Activated CD4-positive, alpha-beta T cell treated with anti-CD3 and anti-CD28 coated beads for 4 hours (primary cell): Measurements from ENCODE around the gene ATOH7.
"Not testable (repeated sequence)": the region's sequence is repeated elsewhere in the genome, so short reads cannot be mapped to it uniquely, and the experiment has no call there.

Experiments
- DNase-seq, 2 donors: peaks; one replicate each; pipeline ENCODE4 v3.0.0-alpha.2; 2020

Gene ATOH7

DNA sequence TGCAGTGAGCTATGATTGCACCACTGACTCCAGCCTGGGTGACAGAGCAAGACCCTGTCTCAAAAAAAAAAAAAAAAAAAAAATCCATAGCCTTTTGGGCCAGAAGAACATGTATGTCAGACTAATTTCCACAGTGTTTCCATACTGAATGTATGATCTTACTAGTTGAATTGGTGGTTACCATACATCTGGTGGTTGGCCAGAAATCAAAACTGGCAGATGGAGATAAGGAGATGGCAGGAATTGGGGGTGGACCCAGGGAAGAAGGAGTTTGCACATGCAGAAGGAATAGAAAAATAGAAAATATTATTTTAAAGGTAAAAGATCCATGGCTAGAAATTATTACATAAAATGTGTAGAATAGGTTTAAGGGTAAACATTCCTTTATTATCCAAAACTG is 3.7 kb upstream of the ATOH7 start:
- DNase-seq: no peak

DNA sequence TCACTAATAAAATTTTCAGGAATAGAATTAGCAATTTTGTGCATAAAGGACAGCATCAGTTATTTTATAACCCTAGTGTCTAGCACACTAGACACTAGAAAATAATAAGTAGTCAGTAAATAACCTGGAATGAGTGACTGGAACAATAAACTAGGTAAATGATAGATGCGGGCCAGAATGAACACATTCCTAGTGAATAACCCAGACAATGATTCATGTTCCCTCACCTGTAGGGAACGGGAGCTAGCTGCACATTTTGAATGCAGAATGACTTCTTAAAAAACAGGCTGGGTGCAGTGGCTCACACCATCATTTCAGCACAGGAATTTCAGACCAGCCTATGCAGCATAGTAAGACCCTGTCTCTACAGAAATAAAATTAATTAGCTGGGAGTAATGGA is 3.2 kb upstream of the ATOH7 start:
- DNase-seq: no peak

DNA sequence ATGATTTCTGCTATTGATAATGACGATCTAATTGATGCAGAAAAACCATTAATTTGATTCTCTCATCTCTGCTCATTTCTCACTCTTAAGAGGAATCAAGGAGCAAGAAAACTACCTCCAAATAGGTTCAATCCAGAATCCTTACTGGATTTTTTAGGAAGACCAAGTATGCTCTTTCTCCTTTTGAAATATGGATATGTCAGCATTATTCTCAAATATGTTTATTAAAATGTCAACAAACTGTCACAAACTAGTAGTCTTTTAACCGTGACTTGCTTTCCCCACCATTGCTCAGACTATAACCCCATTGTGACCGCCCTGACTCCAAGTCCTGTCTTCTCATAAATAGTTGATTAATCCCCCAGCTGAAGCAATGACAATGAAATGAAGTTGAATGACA is 1.1 kb upstream of the ATOH7 start:
- DNase-seq: no peak

DNA sequence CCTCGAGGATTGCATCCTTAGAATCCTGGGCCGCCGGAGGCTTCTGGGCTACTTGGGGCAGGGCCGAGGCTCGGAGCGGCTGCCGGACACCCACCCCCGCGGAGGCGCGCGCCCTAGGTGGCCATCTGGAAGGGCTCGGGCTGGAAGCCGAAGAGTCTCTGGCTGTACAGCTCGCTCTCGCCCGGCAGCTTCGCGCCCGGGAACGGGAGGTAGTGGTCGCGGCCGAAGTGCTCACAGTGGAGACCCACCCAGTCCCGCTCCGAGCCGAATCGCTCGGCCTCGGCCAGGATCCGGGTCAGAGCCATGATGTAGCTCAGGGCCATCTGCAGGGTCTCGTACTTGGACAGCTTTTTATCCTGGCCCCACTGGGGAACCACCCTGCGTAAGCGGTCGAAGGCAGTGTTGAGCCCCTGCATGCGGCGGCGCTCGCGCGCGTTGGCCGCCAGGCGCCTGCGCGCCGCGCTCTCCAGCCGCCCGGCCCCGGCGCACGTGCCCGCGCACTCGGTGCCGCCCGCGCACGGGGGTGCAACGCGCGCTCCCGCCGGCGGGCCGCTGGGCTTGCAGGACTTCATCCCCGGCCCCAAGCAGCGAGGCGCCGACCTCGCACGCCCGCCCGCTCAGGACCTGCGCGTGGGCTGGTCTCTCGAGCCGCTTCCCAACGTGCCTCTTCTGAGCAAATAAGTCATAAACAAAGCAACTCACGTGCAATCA is 652 bp downstream of the ATOH7 start:
- no peak for DNase-seq

DNA sequence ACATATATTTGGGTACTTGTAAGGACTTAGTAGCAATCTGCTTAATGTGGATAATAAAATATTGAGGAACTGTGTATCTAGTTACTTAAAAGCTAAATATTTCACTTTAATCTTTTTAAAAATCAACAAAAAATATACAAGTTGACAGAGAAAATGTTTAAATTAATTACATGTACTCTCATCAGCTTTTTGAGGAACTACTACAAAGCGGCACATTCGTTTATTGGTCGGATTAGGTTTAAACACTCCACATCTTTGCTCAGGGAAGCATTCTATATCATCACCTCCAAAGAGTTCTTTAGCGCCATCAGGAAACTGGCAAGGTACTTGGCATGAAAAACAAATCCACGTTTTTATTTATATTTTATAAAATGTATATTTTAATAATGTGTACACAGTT is 1.6 kb downstream of the ATOH7 start:
- DNase-seq: no peak

DNA sequence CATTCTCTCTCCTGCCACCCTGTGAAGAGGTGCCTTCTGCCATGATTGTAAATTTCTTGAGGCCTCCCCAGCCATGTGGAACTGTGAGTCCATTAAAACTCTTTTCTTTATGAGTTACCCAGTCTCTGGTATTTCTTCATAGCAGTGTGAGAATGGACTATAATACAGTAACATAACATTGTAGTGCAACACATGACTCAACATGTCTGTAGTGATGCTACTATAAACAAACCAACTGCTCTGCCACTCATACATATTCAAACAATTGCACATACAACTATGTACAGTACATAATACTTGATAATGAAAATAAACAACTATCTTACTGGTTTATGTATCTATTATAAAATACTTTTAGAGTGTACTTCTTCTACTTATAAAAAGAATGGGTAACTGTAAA is 7.1 kb downstream of the ATOH7 start:
- DNase-seq: no peak

DNA sequence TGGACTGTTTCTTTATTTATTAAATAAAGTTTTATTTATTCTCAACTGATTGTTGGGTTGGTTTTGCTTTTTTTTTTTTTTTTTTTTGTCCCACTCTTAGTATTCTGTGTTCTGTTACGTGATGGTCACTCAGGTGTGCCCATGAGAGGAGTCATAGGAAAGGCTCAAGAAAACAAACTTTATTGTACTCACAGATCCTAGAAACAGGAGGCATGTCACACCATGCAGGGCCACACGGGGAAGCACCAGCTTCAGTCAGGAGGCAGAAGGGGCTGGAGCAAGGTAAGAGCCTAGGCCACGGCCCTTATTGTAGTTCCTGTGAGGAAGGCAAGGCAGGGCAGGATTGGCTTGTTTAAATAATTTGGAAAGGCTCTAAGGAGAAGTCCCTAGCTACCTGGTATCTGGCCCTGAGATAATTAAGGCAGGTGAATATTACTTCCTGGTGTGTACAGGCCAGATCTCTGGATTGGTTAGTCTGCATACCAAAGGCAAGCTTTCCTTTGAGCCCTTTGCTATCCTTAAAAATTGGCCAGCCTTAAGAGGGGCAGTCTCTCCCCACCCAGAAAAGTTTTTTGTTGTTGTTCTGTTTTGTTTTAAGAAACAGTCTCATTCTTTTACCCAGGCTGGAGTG is 8.3 kb downstream of the ATOH7 start:
- DNase-seq: no peak

DNA sequence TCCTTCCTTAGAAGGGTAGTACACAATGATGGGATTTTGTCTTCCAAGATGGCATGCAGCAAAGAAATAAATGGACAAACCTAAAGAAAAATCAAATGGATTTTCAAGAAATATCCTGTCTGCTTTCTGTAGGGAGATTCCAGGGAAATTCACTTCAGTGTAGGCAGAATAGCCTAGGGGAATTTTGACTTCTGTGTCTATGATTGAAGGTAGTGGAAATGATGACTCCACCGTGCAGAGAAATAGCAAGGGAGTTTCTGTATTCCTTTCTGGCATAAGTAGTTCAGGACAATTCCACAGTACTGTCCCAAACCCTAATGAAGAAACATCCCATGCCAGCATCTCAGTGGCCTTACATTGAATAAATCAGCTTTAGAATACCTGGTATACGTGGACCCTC is 9.5 kb downstream of the ATOH7 start:
- no peak for DNase-seq

DNA sequence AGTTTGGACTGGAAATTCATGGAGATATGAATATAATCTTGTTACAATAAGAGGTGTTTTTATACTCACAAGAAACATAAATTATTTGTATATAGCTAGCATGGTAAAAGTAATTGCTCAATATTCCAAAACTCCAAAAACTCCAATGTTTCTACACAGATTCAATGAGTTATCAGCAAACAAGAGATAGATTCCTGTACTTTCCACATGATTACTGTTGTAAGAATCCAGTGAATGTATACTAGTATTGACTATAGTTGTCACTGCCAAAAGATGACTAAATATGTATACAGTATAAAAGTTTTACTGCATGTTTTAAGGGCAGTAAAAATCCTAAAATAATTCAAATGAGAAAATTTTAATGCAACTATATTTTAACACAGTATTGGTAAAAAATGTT is 10.7 kb downstream of the ATOH7 start:
- DNase-seq: no peak

DNA sequence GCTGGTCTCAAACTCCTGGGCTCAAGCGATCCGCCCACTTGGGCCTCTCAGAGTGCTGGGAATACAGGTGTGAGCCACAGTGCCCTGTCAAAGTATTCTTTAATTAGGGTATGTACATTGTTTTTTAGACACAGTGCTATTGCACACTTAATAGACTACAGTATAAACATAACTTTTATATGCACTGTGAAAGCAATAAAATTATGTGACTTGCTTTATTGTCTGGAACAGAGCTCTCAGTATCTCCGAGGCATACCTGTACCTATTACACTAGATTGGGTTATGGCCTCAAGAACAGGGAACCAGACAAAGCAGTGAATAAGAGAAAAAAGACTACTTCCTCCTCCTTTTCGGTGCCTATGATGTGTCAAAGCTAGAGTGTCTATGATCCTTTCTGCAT is 13.1 kb downstream of the ATOH7 start:
- DNase-seq: no peak

DNA sequence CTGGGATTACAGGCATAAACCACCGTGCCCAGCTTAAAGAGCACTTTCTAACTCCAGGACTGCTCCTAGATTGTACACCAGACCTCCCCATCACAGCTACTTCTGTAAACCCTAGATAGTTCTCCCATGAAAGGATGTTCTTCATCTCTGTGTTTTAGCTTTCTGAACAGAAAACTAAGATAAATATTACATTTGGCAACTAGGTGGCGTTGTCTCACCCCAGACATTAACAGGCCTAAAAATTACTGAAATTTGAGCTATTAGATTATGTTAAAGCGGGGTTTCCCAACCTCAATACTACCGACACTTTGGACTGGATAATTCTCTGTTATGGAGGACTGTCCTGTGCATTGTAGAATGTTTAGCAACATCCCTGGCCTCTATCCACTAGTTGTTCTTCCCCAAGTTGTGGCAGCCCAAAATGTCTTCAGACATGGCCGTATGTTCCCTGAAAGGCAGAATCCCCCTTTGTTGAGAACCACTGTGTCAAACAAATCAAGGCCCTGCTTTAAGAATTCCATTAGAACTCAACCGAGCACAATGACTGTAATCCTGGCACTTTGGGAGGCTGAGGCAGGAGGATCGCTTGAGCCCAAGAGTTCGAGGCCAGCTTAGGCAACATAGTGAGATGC is 19.1 kb downstream of the ATOH7 start:
- DNase-seq: no peak

DNA sequence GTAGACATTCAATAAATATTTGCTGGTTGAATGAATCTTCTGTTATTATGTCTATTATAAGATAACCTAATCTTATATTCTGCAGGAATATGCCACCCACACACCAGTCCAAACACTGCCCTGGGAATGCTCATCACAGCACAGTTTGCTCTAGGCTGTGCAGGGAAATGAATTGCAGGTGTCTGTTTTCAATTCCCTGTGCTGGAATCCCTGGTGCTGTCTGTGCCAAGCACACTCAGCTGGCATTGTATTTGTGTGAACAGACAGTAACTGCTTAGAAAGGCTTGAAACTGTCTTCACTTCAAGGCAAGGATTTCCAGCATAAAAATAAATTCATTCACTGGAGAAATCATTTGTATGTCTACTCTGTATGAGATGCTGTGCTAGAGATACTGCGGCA is 20.2 kb downstream of the ATOH7 start:
- no peak for DNase-seq

DNA sequence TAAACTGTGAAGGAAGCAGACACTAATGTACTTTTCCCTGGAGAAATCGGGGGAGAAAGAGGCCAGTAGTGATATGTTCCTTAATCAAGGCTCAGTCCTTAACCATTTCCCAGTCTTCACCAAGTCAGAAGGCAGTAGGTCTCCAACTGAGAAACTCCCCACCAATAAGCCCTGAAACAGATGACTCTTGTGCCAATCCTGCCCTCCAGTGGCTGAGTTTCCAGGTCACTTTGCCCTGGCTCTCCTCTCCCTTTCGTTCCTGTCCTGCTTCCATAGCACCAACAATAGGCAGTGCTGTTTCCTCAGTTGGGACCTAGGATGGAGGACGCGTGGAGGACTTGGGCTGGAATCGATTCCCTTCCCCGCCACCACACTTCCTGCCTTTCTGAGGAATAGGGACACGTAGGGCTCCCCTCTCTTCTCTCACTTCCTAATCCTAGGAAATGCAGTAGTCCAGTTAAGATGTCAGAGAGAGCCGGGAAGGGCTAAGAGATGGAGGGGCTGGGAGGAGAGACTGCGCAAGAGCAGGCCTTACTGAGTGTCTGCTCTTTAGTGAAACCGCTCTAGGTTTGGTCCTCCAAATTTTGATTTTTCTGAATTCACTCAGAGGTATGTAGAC is 23.4 kb downstream of the ATOH7 start:
- no peak for DNase-seq

DNA sequence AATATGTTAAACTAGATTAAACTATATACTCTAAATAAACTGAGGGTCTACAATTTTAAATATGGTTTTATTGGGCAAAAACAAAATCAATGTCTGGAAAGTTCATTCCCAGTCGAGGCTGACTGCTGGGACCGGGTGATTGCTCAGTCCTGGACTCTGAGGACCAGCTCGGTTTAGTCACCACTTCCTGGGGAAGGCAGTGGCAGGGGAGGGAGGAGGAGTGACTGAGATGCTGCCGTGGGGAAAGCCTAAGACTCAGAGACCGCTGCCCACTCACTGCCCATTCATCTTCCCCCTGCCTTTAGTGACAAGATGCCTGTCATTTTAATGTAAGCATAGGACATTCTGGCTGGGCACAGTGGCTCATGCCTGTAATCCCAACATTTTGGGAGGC is 29.0 kb downstream of the ATOH7 start:
- DNase-seq: no peak

DNA sequence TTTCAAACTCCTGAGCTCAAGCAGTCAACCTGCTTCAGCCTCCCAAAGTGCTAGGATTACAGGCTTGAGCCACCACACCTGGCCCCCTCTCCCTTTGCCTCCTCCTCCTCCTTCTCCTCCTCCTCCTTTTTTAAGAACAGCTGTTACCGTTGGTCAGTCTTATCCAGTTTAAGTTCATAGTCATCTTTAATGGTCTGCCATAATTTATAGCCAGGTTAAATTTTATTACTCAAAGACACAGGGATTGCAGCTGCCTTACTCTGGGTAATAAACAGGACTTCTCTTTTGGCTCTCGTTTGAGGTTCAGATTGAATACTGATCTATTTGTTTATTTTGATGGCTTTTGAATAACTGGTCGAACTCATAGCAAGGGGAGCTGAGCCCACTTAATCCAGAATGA is 35.2 kb downstream of the ATOH7 start:
- no peak for DNase-seq

DNA sequence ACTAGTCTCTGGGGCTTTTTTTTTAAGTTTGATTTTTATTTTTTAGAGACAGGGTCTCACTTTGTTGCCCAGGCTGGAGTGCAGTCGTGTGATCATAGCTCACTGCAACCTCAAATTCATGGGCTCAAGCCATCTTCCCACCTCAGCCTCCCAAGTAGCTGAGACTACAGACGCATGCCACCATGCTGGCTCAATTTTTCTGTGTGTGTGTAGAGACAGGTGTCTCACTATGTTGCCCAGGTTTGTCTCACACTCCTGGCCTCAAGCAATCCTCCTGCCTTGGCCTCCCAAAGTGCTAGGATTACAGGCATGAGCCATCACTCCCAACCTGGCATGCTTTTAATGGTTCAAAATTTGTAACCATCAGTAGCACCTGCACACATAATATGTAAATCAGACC is 36.1 kb downstream of the ATOH7 start:
- DNase-seq: not testable (repeated sequence)

DNA sequence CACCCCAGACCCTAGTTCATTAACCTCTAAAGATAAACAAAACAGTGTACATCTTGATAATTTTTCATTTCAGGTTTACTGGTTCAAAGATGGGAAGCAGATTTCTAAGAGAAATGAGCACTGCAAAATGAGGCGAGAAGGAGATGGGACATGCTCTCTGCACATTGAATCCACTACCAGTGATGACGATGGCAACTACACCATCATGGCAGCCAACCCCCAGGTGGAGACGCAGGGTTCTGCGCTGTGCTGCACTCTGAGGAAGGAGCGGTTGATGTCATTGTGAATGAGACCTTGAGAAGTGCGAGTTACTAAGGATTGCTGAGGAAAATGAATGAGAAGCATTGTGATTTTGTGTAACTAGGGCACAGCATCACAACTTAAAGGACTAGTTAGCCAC is 37.6 kb downstream of the ATOH7 start:
- DNase-seq: no peak

DNA sequence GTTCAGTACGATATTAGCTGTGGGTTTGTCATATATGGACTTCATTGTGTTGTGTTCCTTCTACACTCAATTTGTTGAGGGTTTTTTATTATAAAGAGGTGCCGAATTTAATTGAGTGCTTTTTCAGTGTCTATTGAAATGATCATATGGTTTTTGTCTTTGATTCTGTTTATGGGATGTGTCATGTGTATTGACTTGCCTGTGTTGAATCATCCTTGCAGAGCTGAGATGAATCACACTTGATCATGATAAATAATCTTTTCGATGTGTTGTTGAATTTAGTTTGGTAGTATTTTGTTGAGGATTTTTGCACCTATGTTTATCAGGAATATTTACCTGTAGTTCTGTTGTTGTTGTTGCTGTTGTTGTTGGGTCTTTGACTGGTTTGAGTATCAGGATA is 39.8 kb downstream of the ATOH7 start:
- no peak for DNase-seq

DNA sequence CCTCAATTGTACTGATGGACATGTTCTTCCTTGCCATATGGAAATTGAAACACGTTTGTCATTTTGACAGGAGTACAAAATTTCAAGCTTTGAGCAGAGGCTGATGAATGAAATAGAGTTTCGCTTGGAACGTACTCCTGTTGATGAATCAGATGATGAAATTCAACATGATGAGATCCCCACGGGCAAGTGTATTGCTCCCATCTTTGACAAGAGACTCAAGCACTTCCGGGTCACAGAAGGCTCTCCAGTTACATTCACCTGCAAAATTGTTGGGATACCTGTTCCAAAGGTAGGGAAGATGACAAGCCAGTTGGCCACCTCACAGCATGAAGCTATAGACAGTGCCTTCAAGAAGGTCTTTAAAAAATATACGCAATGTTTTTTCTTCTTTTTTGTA is 43.1 kb downstream of the ATOH7 start:
- no peak for DNase-seq

DNA sequence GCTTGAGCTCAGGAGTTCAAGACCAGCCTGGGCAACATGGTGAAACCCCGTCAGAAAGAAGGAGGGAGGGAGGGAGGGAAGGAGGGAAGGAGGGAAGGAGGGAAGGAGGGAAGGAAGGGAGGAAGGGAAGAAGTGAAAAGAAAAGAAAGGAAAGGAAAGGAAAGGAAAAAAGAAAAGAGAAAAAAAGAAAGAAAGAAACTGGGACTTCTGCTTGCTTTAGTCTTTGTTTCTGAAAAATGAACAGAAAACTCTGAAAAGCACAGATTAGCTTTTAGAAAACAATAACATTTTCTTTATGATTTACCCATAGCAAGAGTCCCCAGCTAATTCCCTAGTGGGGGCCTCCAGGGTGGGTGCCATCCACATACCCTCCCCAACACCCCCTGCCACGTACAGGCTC is 46.8 kb downstream of the ATOH7 start:
- DNase-seq: no peak

DNA sequence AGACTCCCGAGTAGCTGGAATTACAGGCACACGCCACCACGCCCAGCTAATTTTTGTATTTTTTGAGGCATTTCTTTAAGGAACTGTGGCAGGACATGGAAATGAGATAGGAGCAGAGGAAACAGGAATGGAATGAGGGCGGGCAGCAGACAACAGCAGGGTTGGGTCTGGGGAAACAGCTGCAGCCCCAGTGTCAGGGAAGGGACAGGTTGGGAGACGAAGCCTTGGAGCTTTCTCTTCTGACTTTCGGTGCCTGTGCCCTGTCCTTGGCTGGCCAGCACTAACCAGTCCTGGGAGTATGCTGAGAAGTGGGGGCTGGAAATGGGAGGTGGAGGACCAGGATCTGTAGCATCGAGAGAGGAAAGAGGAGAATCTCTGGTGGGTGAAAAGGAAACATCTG is 47.4 kb downstream of the ATOH7 start:
- no peak for DNase-seq
